Common myeloid progenitor, CD34-positive (primary cell): ENCODE results near the gene ZNF367.

Source experiments
- CTCF ChIA-PET: fragments of 350-600 bp; sonication (Branson Sonifier 250); formaldehyde crosslinking; loops from one replicate; lab custom pipeline; 2021; ENCODE audit warnings: antibody characterized with exemption; lab: Charles Lee
- POLR2A ChIA-PET: fragments of 350-600 bp; sonication (Branson Sonifier 250); formaldehyde crosslinking; loops from one replicate; lab custom pipeline; 2021; ENCODE audit warnings: antibody characterized with exemption; lab: Charles Lee
- DNase-seq, 3 donors: peaks; one replicate each; pipeline versions ENCODE4 v3.0.0 to v3.0.0-alpha.2; 2013
- H3K27ac ChIP-seq, 2 experiments: 1 replicate in 1 of 2; 2 replicates in 1 of 2; pipeline ENCODE4 v1.7.0; 2013; ENCODE audit warnings: inconsistent platforms in 2 of 2, low read length in 2 of 2, mild to moderate bottlenecking in 2 of 2, low read depth in 1 of 2, moderate library complexity in 1 of 2; ENCODE audit not compliant: severe bottlenecking in 2 of 2, insufficient read depth in 1 of 2, poor library complexity in 1 of 2
- H3K27me3 ChIP-seq, 5 experiments: replicated peaks in 2 of 5; 1 replicate in 3 of 5; 2 replicates in 2 of 5; pipeline versions ENCODE4 v1.6.1 to v1.7.0; 2013; ENCODE audit warnings: low read length in 4 of 5, mild to moderate bottlenecking in 2 of 5, moderate library complexity in 2 of 5, inconsistent platforms in 1 of 5; ENCODE audit not compliant: insufficient read depth in 5 of 5, control insufficient read depth in 4 of 5
- H3K36me3 ChIP-seq, 4 experiments: 1 replicate in 2 of 4; 2 replicates in 2 of 4; pipeline versions ENCODE4 v1.6.1 to v1.7.0; 2013; ENCODE audit warnings: low read length in 3 of 4, control low read depth in 1 of 4, mild to moderate bottlenecking in 1 of 4; ENCODE audit not compliant: control insufficient read depth in 4 of 4, insufficient read depth in 4 of 4
- H3K4me1 ChIP-seq, 4 experiments: 1 replicate in 3 of 4; 2 replicates in 1 of 4; pipeline versions ENCODE4 v1.6.1 to v1.7.1; 2013; ENCODE audit warnings: low read length in 3 of 4, mild to moderate bottlenecking in 3 of 4, control low read depth in 1 of 4, inconsistent platforms in 1 of 4, moderate library complexity in 1 of 4; ENCODE audit not compliant: control insufficient read depth in 4 of 4, insufficient read depth in 4 of 4; ENCODE audit errors: control extremely low read depth in 1 of 4
- H3K4me3 ChIP-seq, 7 experiments: 1 replicate in 4 of 7; 2 replicates in 3 of 7; pipeline versions ENCODE4 v1.5.1 to v1.7.0; 2013; ENCODE audit warnings: mild to moderate bottlenecking in 7 of 7, low read length in 6 of 7, moderate library complexity in 6 of 7, inconsistent platforms in 2 of 7, low read depth in 2 of 7, control low read depth in 1 of 7; ENCODE audit not compliant: insufficient read depth in 4 of 7, control insufficient read depth in 1 of 7; ENCODE audit errors: extremely low read depth in 1 of 7
- H3K9me3 ChIP-seq, 5 experiments: 1 replicate in 4 of 5; 2 replicates in 1 of 5; pipeline versions ENCODE4 v1.6.1 to v1.7.1; 2013; ENCODE audit warnings: low read length in 4 of 5, mild to moderate bottlenecking in 2 of 5, inconsistent platforms in 1 of 5, low read depth in 1 of 5, moderate library complexity in 1 of 5; ENCODE audit not compliant: control insufficient read depth in 4 of 5, insufficient read depth in 2 of 5; ENCODE audit errors: control extremely low read depth in 1 of 5
- WGBS: methylation state at CpG from one replicate; pipeline ENCODE4 v1.1.5; 2013; ENCODE audit not compliant: insufficient coverage; 5-methylcytosine and 5-hydroxymethylcytosine counted together

Gene ZNF367

GRCh38 chr9:96388144-96388543, 30.0 kb downstream of the ZNF367 start:
- POLR2A ChIA-PET: no interaction called here
- H3K27me3 ChIP-seq: no peaks in the 10 kb centered on the region
- H3K27ac ChIP-seq: no peak overlapping the region
- no peak overlapping the region for H3K4me3 ChIP-seq
- 98% methylated on average over 11 of the region's 11 CpGs for WGBS
- no peak for DNase-seq
- H3K4me1 ChIP-seq: peaks cover 0 to 8% (median 3%) of the 10 kb centered on the region in 4 experiments
- H3K9me3 ChIP-seq: no peaks in the 10 kb centered on the region
- CTCF ChIA-PET: interaction anchor here (0.6 to 2.2 kb wide), 2 partner anchors 11 to 21 kb away, joined by 3 to 10 read pairs; no protein-coding TSS in a partner anchor
- peaks cover 0 to 55% (median 24%) of the 10 kb centered on the region in 4 experiments for H3K36me3 ChIP-seq

- POLR2A ChIA-PET: no interaction called here
Measured at GRCh38 chr9:96386157-96386556, 32.0 kb downstream of the ZNF367 start.

GRCh38 chr9:96383165-96383942, 34.8 kb downstream of the ZNF367 start, which contains the start of gene SLC35D2:
TSS of gene SLC35D2 (minus strand) at chr9:96383711. CDS start at chr9:96383634, 77 bp downstream.
- CTCF ChIA-PET: interaction anchor here (1.1 kb wide), 1 partner anchor 15 kb away, joined by 4 read pairs; no protein-coding TSS in a partner anchor

More at GRCh38 chr9:96386157-96386556, 32.0 kb downstream of the ZNF367 start:
- CTCF ChIA-PET: interaction anchor here (1.2 to 2.2 kb wide), 2 partner anchors 9 to 13 kb away, joined by 3 to 10 read pairs; no protein-coding TSS in a partner anchor
- Histone ChIP-seq H3K27ac (no peak overlapping the region), H3K27me3 (no peaks in the 10 kb centered on the region), H3K4me3 (no peak overlapping the region), H3K36me3 (peaks cover 0 to 41% (median 15%) of the 10 kb centered on the region in 4 experiments), H3K4me1 (peaks cover 0 to 23% (median 8%) of the 10 kb centered on the region in 4 experiments), H3K9me3 (no peaks in the 10 kb centered on the region)
- no peak for DNase-seq

GRCh38 chr9:96382839-96383164, 35.4 kb downstream of the ZNF367 start:
- Histone ChIP-seq H3K4me1 (peaks cover 0 to 23% (median 8%) of the 10 kb centered on the region in 4 experiments), H3K27ac (peak overlapping the region in 1 of 2 experiments; percentile 66), H3K36me3 (peaks cover 0 to 13% (median 6%) of the 10 kb centered on the region in 4 experiments), H3K27me3 (no peaks in the 10 kb centered on the region), H3K4me3 (peak overlapping the region; percentile 48 to 84 (median 73)), H3K9me3 (no peaks in the 10 kb centered on the region)
- CTCF ChIA-PET: interaction anchor here (1.1 kb wide), 1 partner anchor 15 kb away, joined by 4 read pairs; no protein-coding TSS in a partner anchor
- no peak for DNase-seq
- POLR2A ChIA-PET: no interaction called here
- WGBS: 58% methylated on average over 7 of the region's 7 CpGs

More at GRCh38 chr9:96383165-96383942, 34.8 kb downstream of the ZNF367 start, which contains the start of gene SLC35D2:
- peak within 1 kb of the TSS in 1 of 2 experiments; percentile 66 for H3K27ac ChIP-seq
- under 1% methylated on average over 62 of the region's 73 CpGs for WGBS
- DNase-seq: peak in 2 of 3 donors; percentile 31 to 49
- H3K4me1 ChIP-seq: peaks cover 0 to 23% (median 8%) of the 10 kb centered on the region in 4 experiments
- H3K36me3 ChIP-seq: peaks cover 0 to 18% (median 8%) of the 10 kb centered on the region in 4 experiments
- POLR2A ChIA-PET: interaction anchor here (0.6 kb wide), 1 partner anchor 1028 kb away, joined by 3 read pairs; no protein-coding TSS in a partner anchor
- peak within 1 kb of the TSS; percentile 48 to 84 (median 73) for H3K4me3 ChIP-seq
- no peaks in the 10 kb centered on the region for H3K27me3 ChIP-seq
- no peaks in the 10 kb centered on the region for H3K9me3 ChIP-seq

- Histone ChIP-seq H3K4me1 (peaks cover 0 to 23% (median 8%) of the 10 kb centered on the region in 4 experiments), H3K4me3 (peak overlapping the region in 1 of 7 experiments; percentile 84), H3K36me3 (peaks cover 0 to 9% (median 5%) of the 10 kb centered on the region in 4 experiments), H3K27me3 (no peaks in the 10 kb centered on the region), H3K27ac (no peak overlapping the region), H3K9me3 (no peaks in the 10 kb centered on the region)
- ChIA-PET CTCF (interaction anchor here (0.9 to 1.1 kb wide), 2 partner anchors 16 to 21 kb away, joined by 3 to 4 read pairs; no protein-coding TSS in a partner anchor), POLR2A (no interaction called here)
- 100% methylated on average over 1 of the region's 2 CpGs for WGBS
- DNase-seq: peak in 2 of 3 donors; percentile 15 to 29
Measured at GRCh38 chr9:96382175-96382574, 36.0 kb downstream of the ZNF367 start.

GRCh38 chr9:96381696-96382095, 36.5 kb downstream of the ZNF367 start:
- CTCF ChIA-PET: interaction anchor here (0.9 kb wide), 1 partner anchor 20 kb away, joined by 3 read pairs; no protein-coding TSS in a partner anchor
- no peak overlapping the region for H3K27ac ChIP-seq

More at GRCh38 chr9:96381696-96382095, 36.5 kb downstream of the ZNF367 start:
- DNase-seq: no peak
- H3K27me3 ChIP-seq: no peaks in the 10 kb centered on the region
- peaks cover 0 to 23% (median 8%) of the 10 kb centered on the region in 4 experiments for H3K4me1 ChIP-seq
- POLR2A ChIA-PET: no interaction called here
- WGBS: 94% methylated on average over 4 of the region's 4 CpGs
- H3K4me3 ChIP-seq: no peak overlapping the region
- peaks cover 0 to 12% (median 2%) of the 10 kb centered on the region in 4 experiments for H3K36me3 ChIP-seq
- no peaks in the 10 kb centered on the region for H3K9me3 ChIP-seq
